Calu3 (cell line): ENCODE data around the gene MRPL1. TPM values are rescaled to one million over a fixed set of nuclear protein-coding genes. Genes with fewer than 3 reads are reported as not detected.

Source experiments
- BruUV-seq: library from RNA; stranded (reverse); fragments of 400-500 nt; replicated peaks from 2 replicates; lab custom pipeline; 2021; lab: Mats Ljungman, UMichigan
- CTCF ChIA-PET: fragments of 300-600 bp; sonication (Branson Sonifier 250); formaldehyde crosslinking; loops from one replicate; lab custom pipeline; 2022; ENCODE audit warnings: antibody characterized with exemption; lab: Charles Lee
- DNase-seq: peaks from one replicate; pipeline ENCODE4 v3.0.0; 2022
- H3K27ac Mint-ChIP-seq: one replicate; pipeline ENCODE4 v1.8.0; 2022; ENCODE audit warnings: mixed read lengths; ENCODE audit not compliant: unreplicated experiment
- H3K27me3 Mint-ChIP-seq: one replicate; pipeline ENCODE4 v1.8.0; 2022; ENCODE audit warnings: mixed read lengths; ENCODE audit not compliant: unreplicated experiment
- H3K36me3 Mint-ChIP-seq: one replicate; pipeline ENCODE4 v1.8.0; 2022; ENCODE audit warnings: mild to moderate bottlenecking, moderate library complexity, mixed read lengths; ENCODE audit not compliant: insufficient read depth, unreplicated experiment
- H3K4me1 Mint-ChIP-seq: one replicate; pipeline ENCODE4 v1.8.0; 2022; ENCODE audit warnings: mild to moderate bottlenecking, low read depth, mixed read lengths; ENCODE audit not compliant: unreplicated experiment
- H3K4me3 Mint-ChIP-seq: one replicate; pipeline ENCODE4 v1.8.0; 2022; ENCODE audit warnings: mild to moderate bottlenecking, low read depth, moderate library complexity, mixed read lengths; ENCODE audit not compliant: unreplicated experiment
- H3K9me3 Mint-ChIP-seq: one replicate; pipeline ENCODE4 v1.8.0; 2022; ENCODE audit warnings: low read depth, mixed read lengths; ENCODE audit not compliant: unreplicated experiment
- CTCF ChIP-seq: fragments of 200-600 bp; IDR thresholded peaks from one replicate; pipeline ENCODE4 v1.8.0; 2022; ENCODE audit warnings: antibody characterized with exemption; ENCODE audit not compliant: unreplicated experiment
- intact Hi-C: fragments of 100-400 bp; cut with micrococcal nuclease; formaldehyde crosslinking; loops from one replicate; pipeline ENCODE4 v1.10.0; 2022; ENCODE audit not compliant: unreplicated experiment
- total RNA-seq: library from RNA; stranded (reverse); gene quantifications from 2 replicates; pipeline ENCODE4 v1.2.3, GENCODE V29; 2022

The MRPL1 gene
- total RNA-seq, 1 experiment from 2014 or later, result 29.3 TPM

- intact Hi-C loops, result loop anchor here (10.0 kb wide), 1 partner anchor 519 kb away; no protein-coding TSS in a partner anchor
- H3K27me3 Mint-ChIP-seq, result no peaks in the 10 kb centered on the region
- CTCF ChIA-PET, result no interaction called here
- DNase-seq, result no peak
- no peaks in the 10 kb centered on the region for H3K36me3 Mint-ChIP-seq
- TF ChIP-seq CTCF, result no peak
- H3K4me3 Mint-ChIP-seq, result no peak overlapping the region
- H3K4me1 Mint-ChIP-seq, result peaks cover 13% of the 10 kb centered on the region
- no TSS peak for BruUV-seq
- H3K27ac Mint-ChIP-seq, result no peak overlapping the region
- H3K9me3 Mint-ChIP-seq, result no peaks in the 10 kb centered on the region
Measured at GRCh38 chr4:77996076-77996475, 133.4 kb downstream of the MRPL1 start.

- Mint-ChIP-seq H3K36me3 (no peaks in the 10 kb centered on the region), H3K4me3 (no peak overlapping the region), H3K27me3 (no peaks in the 10 kb centered on the region), H3K9me3 (no peaks in the 10 kb centered on the region), H3K4me1 (no peaks in the 10 kb centered on the region), H3K27ac (no peak overlapping the region)
- BruUV-seq, result no TSS peak
- DNase-seq, result no peak
- CTCF ChIA-PET, result no interaction called here
- no peak for TF ChIP-seq CTCF
- intact Hi-C loops, result no loop called here
Measured at GRCh38 chr4:78001531-78001930, 138.9 kb downstream of the MRPL1 start.

GRCh38 chr4:78002260-78002659, 139.6 kb downstream of the MRPL1 start:
- H3K4me1 Mint-ChIP-seq, result no peaks in the 10 kb centered on the region
- no peaks in the 10 kb centered on the region for H3K27me3 Mint-ChIP-seq
- no peak for DNase-seq
- no peaks in the 10 kb centered on the region for H3K9me3 Mint-ChIP-seq
- no peak overlapping the region for H3K4me3 Mint-ChIP-seq
- CTCF ChIA-PET, result no interaction called here
- H3K36me3 Mint-ChIP-seq, result no peaks in the 10 kb centered on the region
- no peak for TF ChIP-seq CTCF
- intact Hi-C loops, result no loop called here
- BruUV-seq, result no TSS peak
- no peak overlapping the region for H3K27ac Mint-ChIP-seq

Other genes starting within 250 kb of the MRPL1 start
- 27.1 and 29.7 TPM in 2 replicates for gene CNOT6L, start 43.5 kb upstream of the MRPL1 start, total RNA-seq
- gene FRAS1, start 194.5 kb downstream of the MRPL1 start, total RNA-seq, result 24.1 and 29.4 TPM in 2 replicates